RWPE2 (cell line): ENCODE measurements around the gene NEK1.

Experiments used
- ATAC-seq: fragments of 200-7000 bp; cut with Tn5 transposase; 3 replicates; pipeline ENCODE4 v1.9.1; 2021; ENCODE audit warnings: low read depth
- DNase-seq: peaks from one replicate; pipeline ENCODE4 v3.0.0-alpha.2; 2020; ENCODE audit warnings: low spot score
- H3K27ac ChIP-seq: fragments of 450-650 bp; 2 replicates; pipeline ENCODE4 v1.5.1; 2017; ENCODE audit warnings: mild to moderate bottlenecking; ENCODE audit not compliant: poor library complexity, severe bottlenecking
- H3K27me3 ChIP-seq: fragments of 250-450 bp; sonication (Bioruptor Pico); 2 replicates; pipeline ENCODE4 v1.5.1; 2021; ENCODE audit warnings: mild to moderate bottlenecking, moderate library complexity; ENCODE audit not compliant: insufficient read depth, poor library complexity, severe bottlenecking
- H3K36me3 ChIP-seq: fragments of 250-450 bp; sonication (Bioruptor Pico); 2 replicates; pipeline ENCODE4 v1.5.1; 2020; ENCODE audit warnings: low read depth, mild to moderate bottlenecking, moderate library complexity
- H3K4me1 ChIP-seq: fragments of 250-450 bp; sonication (Bioruptor Pico); 2 replicates; pipeline ENCODE4 v1.5.1; 2021; ENCODE audit warnings: mild to moderate bottlenecking, moderate library complexity; ENCODE audit not compliant: insufficient read depth, poor library complexity, severe bottlenecking
- H3K4me3 ChIP-seq: fragments of 250-450 bp; sonication (Bioruptor Pico); 2 replicates; pipeline ENCODE4 v1.5.1; 2021; ENCODE audit warnings: mild to moderate bottlenecking, moderate library complexity; ENCODE audit not compliant: severe bottlenecking
- H3K9me3 ChIP-seq: fragments of 250-450 bp; sonication (Bioruptor Pico); 2 replicates; pipeline ENCODE4 v1.5.1; 2021; ENCODE audit warnings: mild to moderate bottlenecking, moderate library complexity; ENCODE audit not compliant: severe bottlenecking
- CTCF ChIP-seq: fragments of 450-650 bp; IDR thresholded peaks from one replicate; pipeline ENCODE4 v1.5.1; 2017; ENCODE audit warnings: mild to moderate bottlenecking, moderate library complexity; ENCODE audit not compliant: poor library complexity, severe bottlenecking

Gene NEK1

GRCh38 chr4:169612871-169613859, 782 bp upstream of the NEK1 start:
- Histone ChIP-seq H3K9me3 (no peaks in the 10 kb centered on the region), H3K36me3 (peaks cover 8% of the 10 kb centered on the region; the same call in 1 of the 2 replicates), H3K27me3 (no peaks in the 10 kb centered on the region), H3K4me1 (peaks cover 18% of the 10 kb centered on the region), H3K27ac (peak overlapping the region; percentile 65), H3K4me3 (peak overlapping the region; percentile 90)
- peak; percentile 52 for ATAC-seq
- DNase-seq: no peak
- TF ChIP-seq CTCF: peak; percentile 87

- H3K27ac ChIP-seq: no peak overlapping the region
- peaks cover 9% of the 10 kb centered on the region; the same call in 1 of the 2 replicates for H3K36me3 ChIP-seq
- TF ChIP-seq CTCF: no peak
- ATAC-seq: no peak
- DNase-seq: no peak
- H3K4me1 ChIP-seq: peaks cover 18% of the 10 kb centered on the region
- no peaks in the 10 kb centered on the region for H3K27me3 ChIP-seq
- peak overlapping the region; percentile 90 for H3K4me3 ChIP-seq
- no peaks in the 10 kb centered on the region for H3K9me3 ChIP-seq
These were observed 1.2 kb downstream of the NEK1 start for GRCh38 chr4:169611157-169611556.

- H3K36me3 ChIP-seq: peaks cover 33% of the 10 kb centered on the region
- no peak for ATAC-seq
- H3K4me1 ChIP-seq: peaks cover 13% of the 10 kb centered on the region
- H3K27me3 ChIP-seq: no peaks in the 10 kb centered on the region
- H3K9me3 ChIP-seq: no peaks in the 10 kb centered on the region
- H3K27ac ChIP-seq: no peak overlapping the region
- no peak for TF ChIP-seq CTCF
- DNase-seq: no peak
- H3K4me3 ChIP-seq: no peak overlapping the region
These were observed 7.5 kb downstream of the NEK1 start for GRCh38 chr4:169604903-169605331.

- ATAC-seq (peak; percentile 96), DNase-seq (no peak)
- TF ChIP-seq CTCF: no peak
These were observed 8.1 kb downstream of the NEK1 start for GRCh38 chr4:169604131-169604900.

More at GRCh38 chr4:169604131-169604900, 8.1 kb downstream of the NEK1 start:
- Histone ChIP-seq H3K9me3 (no peaks in the 10 kb centered on the region), H3K36me3 (peaks cover 33% of the 10 kb centered on the region), H3K4me3 (no peak overlapping the region), H3K27ac (no peak overlapping the region), H3K4me1 (peaks cover 13% of the 10 kb centered on the region), H3K27me3 (no peaks in the 10 kb centered on the region)
